Measurements from ENCODE around the gene ZNF512B.
A peak's percentile ranks its signal among the peaks of the same experiment; 100 is the strongest.
"Not testable (repeated sequence)": the region's sequence is repeated elsewhere in the genome, so short reads cannot be mapped to it uniquely, and the experiment has no call there.

The ZNF512B gene

DNA sequence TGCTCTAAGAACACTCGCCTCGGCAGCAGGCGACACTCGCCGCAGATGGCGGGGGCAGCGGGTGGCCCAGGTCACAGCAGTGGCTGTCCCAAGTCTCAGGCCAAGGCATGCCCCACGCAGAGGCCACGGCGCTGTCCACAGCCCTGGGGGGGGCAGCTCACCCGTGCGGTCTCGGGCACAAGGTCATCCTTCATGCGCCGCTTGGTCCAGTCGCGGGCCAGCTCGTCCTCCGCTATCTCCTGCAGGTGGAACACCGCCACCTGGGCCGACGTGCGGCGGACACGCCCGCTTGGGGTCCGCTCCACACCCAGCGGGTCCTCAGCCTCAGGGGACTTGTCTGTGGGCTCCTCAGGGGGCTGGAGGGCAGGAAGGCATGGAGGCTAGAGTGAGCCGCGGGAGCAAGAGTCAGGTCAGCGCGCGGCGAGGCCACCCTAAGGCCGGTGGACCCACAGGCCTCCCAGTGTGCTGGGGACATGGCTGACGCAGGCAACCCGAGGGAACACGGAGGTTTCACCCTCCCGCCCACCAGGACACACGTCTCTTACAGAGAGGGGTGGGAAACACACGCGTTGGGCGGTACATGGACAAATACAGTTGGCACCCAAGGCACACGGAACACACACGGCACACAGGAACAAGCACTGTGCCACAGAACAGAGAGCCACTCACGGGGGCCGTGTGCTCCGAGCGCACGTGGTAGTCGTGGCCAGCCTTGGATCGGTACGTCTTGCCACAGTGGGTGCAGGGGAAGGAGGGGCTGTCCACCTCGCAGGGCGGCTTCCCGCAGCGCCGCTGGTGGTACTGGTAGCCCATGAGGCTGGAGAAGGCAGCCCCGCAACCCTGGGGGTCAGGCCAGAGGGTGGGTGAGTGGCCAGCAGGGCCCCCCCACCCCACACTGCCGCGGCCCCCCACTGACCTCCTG, 7.0 kb downstream of the ZNF512B start:
- no peak for DNase-seq (ENCODE audit: low spot score)

- no peak for DNase-seq (ENCODE audit: low spot score)
These were observed 7.9 kb downstream of the ZNF512B start for GRCh38 chr20:63961664-63962425.

GRCh38 chr20:63960654-63961621, 8.8 kb downstream of the ZNF512B start:
- not testable (repeated sequence) for DNase-seq (ENCODE audit: low spot score)

- no peak for DNase-seq (ENCODE audit: low spot score)
These were observed 10.0 kb downstream of the ZNF512B start for GRCh38 chr20:63959699-63960075.

- DNase-seq (ENCODE audit: low spot score): no peak
These were observed 10.6 kb downstream of the ZNF512B start for GRCh38 chr20:63958964-63959698.

DNA sequence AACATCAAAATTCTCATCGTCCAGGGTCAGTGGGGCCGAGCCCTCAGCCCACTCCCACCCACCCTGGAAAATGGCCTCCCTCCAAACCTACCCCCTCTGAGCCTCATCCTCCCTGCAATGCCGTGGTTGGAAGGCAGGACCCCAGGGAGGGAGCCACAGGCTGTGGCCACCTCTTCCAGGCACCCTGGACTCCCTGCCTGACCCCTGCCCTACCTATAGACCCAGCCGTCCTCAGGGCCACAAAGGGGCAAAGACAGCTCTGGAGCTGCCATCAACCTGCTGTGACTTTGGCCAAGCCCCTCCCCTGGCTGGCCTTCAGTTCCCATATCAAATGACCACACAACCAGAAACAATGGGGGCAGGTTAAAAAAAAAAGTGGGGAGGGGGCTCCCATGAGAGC, 11.3 kb downstream of the ZNF512B start:
- no peak for DNase-seq (ENCODE audit: low spot score)

DNA sequence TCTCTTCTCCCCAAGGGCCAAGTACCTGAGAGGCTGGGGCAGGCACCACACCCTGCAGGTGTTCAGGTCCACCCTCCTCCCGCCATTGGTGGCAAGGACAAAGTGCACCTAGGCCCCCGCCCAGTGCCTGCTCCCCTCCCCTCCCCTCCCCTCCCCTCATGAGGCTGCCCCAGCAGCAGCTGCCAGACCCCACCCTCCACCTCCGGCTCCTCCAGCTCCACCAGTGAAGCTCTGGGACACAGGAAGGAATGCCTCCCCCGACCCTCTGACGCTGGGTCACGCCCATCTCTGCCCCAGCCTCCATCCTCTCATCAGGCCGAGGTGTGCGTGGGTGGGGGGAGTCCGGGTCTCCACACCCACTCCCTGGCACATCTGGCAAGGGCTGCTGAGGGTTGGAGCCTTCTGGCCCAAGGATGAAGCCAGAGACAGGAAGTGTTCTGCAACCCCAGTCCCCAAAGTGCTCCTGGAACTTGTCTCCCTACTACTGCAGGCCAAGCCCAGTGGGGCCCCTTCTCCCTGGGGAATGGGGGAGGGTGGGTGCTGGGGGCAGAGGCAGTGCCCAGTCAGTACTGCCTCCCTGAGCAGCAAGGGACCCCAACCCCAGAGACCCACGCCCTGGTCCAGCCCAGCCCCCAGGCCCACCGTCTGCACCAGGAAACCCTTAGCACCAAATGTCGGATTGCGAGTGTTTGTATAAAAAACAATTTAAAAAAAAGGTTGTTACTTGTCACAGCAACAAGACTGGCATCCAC, 11.9 kb downstream of the ZNF512B start:
- no peak for DNase-seq (ENCODE audit: low spot score)

GRCh38 chr20:63957004-63957689, 12.6 kb downstream of the ZNF512B start:
- peak; percentile 73 for DNase-seq (ENCODE audit: low spot score)

DNA sequence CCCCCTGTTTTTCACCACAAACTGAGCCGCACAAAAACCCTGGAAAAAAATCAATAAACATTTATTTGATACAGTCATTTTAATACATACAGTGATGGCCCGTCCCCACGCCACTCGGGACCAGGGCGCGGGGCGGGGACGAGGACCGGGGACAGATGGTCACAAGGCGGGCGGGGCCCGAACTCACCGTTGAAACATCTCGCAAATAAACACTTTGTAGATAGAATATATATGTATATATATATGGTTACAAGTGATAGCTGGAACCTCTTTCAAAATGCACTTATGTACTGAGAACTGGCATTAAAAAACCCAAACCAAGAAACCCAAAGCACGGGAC, 13.1 kb downstream of the ZNF512B start:
- DNase-seq (ENCODE audit: low spot score): no peak

- DNase-seq (ENCODE audit: low spot score): peak; percentile 88
These were observed 13.7 kb downstream of the ZNF512B start, which contains the start of gene UCKL1 for GRCh38 chr20:63955827-63956663. Gene UCKL1 (minus strand): TSS chr20:63956416. CDS start chr20:63956372, 44 bp downstream.

- DNase-seq (ENCODE audit: low spot score): peak; percentile 36
These were observed 14.4 kb downstream of the ZNF512B start for GRCh38 chr20:63955281-63955826.

DNA sequence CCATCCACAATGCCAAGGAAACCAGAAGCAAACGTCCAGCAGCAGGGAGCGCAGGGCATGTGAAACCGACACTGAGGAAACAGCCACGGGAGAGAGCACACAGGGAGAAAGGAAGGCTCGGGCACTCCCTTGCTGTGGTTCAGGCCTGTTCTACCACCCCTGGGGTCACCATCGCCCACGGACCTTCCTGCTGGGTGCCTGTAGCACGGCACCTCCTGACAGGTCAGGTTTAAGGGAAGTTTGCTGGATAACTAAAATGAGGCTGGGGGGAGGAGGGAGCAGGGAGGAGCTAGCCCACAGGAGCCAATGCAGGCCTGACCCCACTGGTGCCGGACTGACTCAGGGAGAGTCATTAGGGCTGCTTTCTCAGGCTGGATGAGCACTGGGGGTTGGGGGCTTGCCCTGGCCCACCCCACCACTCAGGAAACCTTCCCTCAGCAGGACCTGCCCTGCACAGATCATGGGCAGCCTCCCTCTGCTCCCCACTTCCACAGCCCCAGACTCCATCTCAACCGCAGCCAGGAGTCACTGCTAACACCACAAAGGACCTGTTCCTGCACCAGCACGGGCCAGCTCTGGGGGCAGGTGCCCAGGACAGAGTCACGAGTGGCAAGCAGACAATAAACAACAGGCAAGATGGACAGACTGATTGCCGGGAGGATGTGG, 15.8 kb downstream of the ZNF512B start:
- DNase-seq (ENCODE audit: low spot score): no peak

DNA sequence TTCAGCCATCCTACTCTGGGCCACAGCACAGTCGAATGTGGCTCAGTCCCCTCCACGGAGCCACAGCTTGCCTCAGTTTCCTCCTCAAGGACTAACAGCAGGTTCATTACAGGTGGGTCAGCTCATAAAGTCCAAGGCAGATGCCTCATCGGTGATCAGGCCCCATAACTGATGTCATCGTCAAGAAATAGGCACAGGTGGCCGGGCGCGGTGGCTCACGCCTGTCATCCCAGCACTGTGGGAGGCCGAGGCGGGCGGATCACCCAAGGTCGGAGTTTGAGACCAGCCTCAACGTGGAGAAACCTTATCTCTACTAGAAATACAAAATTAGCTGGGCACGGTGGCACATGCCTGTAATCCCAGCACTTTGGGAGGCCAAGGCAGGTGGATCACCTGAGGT, 17.0 kb downstream of the ZNF512B start:
- DNase-seq (ENCODE audit: low spot score): no peak

DNA sequence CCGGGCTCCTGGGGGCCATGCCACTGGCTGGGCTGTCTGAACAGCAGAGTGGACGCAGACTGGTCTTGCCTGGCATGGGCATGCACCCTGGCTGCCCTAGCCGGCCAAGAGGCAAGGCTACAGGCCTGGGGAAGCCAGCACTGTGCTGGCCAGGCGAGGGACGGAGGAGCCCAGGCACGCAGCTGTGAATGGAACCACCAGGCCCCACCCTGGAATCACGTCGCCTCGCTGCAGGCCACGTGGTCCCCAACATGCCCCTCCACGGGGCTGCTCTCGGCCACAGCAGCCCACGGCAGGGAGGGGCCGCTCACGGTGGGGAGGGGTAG, 17.6 kb downstream of the ZNF512B start:
- DNase-seq (ENCODE audit: low spot score): no peak

GRCh38 chr20:63951398-63952209, 18.1 kb downstream of the ZNF512B start:
- DNase-seq (ENCODE audit: low spot score): no peak

- no peak for DNase-seq (ENCODE audit: low spot score)
These were observed 18.9 kb downstream of the ZNF512B start for GRCh38 chr20:63950701-63951397.

Measured in CD4-positive, alpha-beta T cell treated with Interleukin-6 at 100 ng/mL for 8 hours (primary cell).